GM21717 (cell line): ENCODE results near the gene TAS2R60.
"Not testable (repeated sequence)": the region's sequence is repeated elsewhere in the genome, so short reads cannot be mapped to it uniquely, and the experiment has no call there.

Experiments
- ATAC-seq: cut with Tn5 transposase; IDR thresholded peaks from one replicate; pipeline ENCODE4 v1.9.1; 2021; ENCODE audit warnings: mild to moderate bottlenecking, moderate library complexity; ENCODE audit not compliant: unreplicated experiment

The TAS2R60 gene

GRCh38 chr7:143467724-143468123 lies 24.5 kb downstream of the TAS2R60 start:
- ATAC-seq, result no peak

GRCh38 chr7:143472071-143472689 lies 28.9 kb downstream of the TAS2R60 start:
- ATAC-seq, result not testable (repeated sequence)

- no peak for ATAC-seq
Measured at GRCh38 chr7:143477501-143478150, 34.4 kb downstream of the TAS2R60 start, which contains the start of gene TAS2R41. Gene TAS2R41, plus strand, starts transcription at chr7:143477873. Its CDS starts 0 bp downstream, at chr7:143477873.

- ATAC-seq, result no peak
Measured at GRCh38 chr7:143479055-143479766, 36.0 kb downstream of the TAS2R60 start.

GRCh38 chr7:143480501-143480900 lies 37.2 kb downstream of the TAS2R60 start:
- ATAC-seq, result no peak

- ATAC-seq, result no peak
Measured at GRCh38 chr7:143484119-143484518, 40.9 kb downstream of the TAS2R60 start.

- ATAC-seq, result no peak
Measured at GRCh38 chr7:143485094-143485493, 41.8 kb downstream of the TAS2R60 start.

- no peak for ATAC-seq
Measured at GRCh38 chr7:143485500-143485899, 42.2 kb downstream of the TAS2R60 start.

- ATAC-seq, result not testable (repeated sequence)
Measured at GRCh38 chr7:143486266-143486665, 43.0 kb downstream of the TAS2R60 start.

- no peak for ATAC-seq
Measured at GRCh38 chr7:143487061-143487460, 43.8 kb downstream of the TAS2R60 start.

- ATAC-seq, result no peak
Measured at GRCh38 chr7:143487566-143487965, 44.3 kb downstream of the TAS2R60 start.

GRCh38 chr7:143490717-143491306 lies 47.6 kb downstream of the TAS2R60 start:
- no peak for ATAC-seq

- peak; percentile 67 for ATAC-seq
Measured at GRCh38 chr7:143492043-143492471, 48.8 kb downstream of the TAS2R60 start.

GRCh38 chr7:143492799-143493739 lies 49.8 kb downstream of the TAS2R60 start:
- no peak for ATAC-seq

- no peak for ATAC-seq
Measured at GRCh38 chr7:143493751-143494150, 50.5 kb downstream of the TAS2R60 start.
